ENCODE measurements around the gene BICC1. TPM values are rescaled to one million over a fixed set of nuclear protein-coding genes. Genes with fewer than 3 reads are reported as not detected.

Gene BICC1
- total RNA-seq, 4 donors from 2014 or later, result 28.8 to 39.0 (median 30.5) TPM

DNA sequence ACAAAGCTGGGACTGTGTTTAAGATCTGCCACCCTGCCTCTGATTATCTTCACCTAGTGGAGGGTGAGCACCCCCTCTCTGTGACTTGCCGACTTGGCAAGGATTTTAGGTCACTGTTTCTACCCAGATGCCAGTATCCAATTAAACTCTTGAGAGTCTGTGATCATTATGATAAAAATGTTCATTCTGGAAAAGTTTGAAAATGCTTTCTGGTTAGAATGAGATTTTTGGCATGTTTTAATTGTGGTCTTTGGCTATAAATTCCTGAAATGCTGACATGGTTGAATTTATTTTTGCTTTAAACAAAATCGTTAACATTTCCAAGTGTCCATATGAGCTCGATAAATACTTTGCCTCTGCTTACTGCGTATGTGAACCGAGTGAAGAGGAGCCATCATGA, 221.4 kb downstream of the BICC1 start:
- WGBS, 2 donors, result 56 to 60% methylated on average over 5 of the region's 5 CpGs
- H3K4me1 ChIP-seq, result peaks cover 0 to 12% (median 0%) of the 10 kb centered on the region in 4 donors
- H3K9me3 ChIP-seq, result peaks cover 0 to 7% (median 0%) of the 10 kb centered on the region in 4 donors
- no peak for DNase-seq (ENCODE audit: low spot score in 2 of 2)
- H3K27ac ChIP-seq, result peak overlapping the region in 1 of 4 donors; percentile 6
- TF ChIP-seq, protein P1, sequence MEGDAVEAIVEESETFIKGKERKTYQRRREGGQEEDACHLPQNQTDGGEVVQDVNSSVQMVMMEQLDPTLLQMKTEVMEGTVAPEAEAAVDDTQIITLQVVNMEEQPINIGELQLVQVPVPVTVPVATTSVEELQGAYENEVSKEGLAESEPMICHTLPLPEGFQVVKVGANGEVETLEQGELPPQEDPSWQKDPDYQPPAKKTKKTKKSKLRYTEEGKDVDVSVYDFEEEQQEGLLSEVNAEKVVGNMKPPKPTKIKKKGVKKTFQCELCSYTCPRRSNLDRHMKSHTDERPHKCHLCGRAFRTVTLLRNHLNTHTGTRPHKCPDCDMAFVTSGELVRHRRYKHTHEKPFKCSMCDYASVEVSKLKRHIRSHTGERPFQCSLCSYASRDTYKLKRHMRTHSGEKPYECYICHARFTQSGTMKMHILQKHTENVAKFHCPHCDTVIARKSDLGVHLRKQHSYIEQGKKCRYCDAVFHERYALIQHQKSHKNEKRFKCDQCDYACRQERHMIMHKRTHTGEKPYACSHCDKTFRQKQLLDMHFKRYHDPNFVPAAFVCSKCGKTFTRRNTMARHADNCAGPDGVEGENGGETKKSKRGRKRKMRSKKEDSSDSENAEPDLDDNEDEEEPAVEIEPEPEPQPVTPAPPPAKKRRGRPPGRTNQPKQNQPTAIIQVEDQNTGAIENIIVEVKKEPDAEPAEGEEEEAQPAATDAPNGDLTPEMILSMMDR (IDR thresholded peaks at IDR 0.05), result no peak
- H3K27me3 ChIP-seq, result no peaks in the 10 kb centered on the region
- no peaks in the 10 kb centered on the region for H3K36me3 ChIP-seq
- no peak overlapping the region for H3K4me3 ChIP-seq

DNA sequence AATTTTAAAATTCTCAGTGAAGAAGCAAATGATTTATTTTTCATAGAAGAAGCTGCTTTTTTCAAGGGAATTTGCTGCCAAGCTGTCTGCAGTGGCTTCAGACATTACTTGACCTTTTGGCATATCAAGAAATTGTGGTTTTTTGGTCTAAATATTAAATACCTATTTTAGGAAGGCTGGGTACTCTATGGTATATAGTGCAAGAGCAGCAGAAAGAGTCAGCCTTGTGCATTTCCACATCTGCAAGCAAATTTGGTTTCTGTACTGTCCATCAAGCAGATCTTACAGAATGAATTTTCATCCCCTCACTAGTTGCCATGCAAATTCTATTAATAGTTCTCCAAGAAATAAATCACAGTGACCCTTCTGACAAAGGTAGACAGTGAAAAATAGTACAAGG, 222.0 kb downstream of the BICC1 start:
- Histone ChIP-seq H3K4me3 (no peak overlapping the region), H3K27ac (no peak overlapping the region)
- TF ChIP-seq POLR2A (IDR thresholded peaks at IDR 0.05) (no peak), EP300 (IDR thresholded peaks at IDR 0.05) (no peak)
- TF ChIP-seq, protein P1 (IDR thresholded peaks at IDR 0.05), result no peak

DNA sequence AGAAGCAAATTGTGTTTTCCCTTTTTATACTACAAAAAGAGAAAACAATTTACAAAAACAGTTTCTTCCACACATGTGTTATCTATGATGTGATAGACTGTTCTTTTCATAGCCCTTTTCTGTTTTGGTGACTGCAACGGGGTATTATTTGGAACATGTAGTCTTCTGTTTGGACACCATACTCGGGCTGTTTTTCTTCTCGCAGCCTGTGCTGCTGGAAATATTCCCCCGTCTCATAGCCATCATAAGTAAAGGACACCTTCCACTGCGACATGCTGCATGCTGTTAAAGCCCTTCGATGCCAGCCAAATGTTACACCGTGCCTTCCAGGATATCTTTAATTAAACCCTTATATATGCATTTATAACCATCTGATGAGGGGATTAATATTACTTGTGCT, 222.4 kb downstream of the BICC1 start:
- WGBS, 2 donors, result 65 to 69% methylated on average over 7 of the region's 7 CpGs
- no peak overlapping the region for H3K4me3 ChIP-seq
- H3K27me3 ChIP-seq, result no peaks in the 10 kb centered on the region
- H3K9me3 ChIP-seq, result peaks cover 0 to 7% (median 0%) of the 10 kb centered on the region in 4 donors
- no peak overlapping the region for H3K27ac ChIP-seq
- DNase-seq (ENCODE audit: low spot score in 2 of 2), result no peak
- TF ChIP-seq, protein P1 (IDR thresholded peaks at IDR 0.05), result no peak
- no peak for TF ChIP-seq POLR2A (IDR thresholded peaks at IDR 0.05)
- no peak for TF ChIP-seq EP300 (IDR thresholded peaks at IDR 0.05)
- no peaks in the 10 kb centered on the region for H3K36me3 ChIP-seq
- H3K4me1 ChIP-seq, result peaks cover 0 to 12% (median 0%) of the 10 kb centered on the region in 4 donors

More for the DNA sequence above, 222.0 kb downstream of the BICC1 start:
- Histone ChIP-seq H3K9me3 (peaks cover 0 to 7% (median 0%) of the 10 kb centered on the region in 4 donors), H3K27me3 (no peaks in the 10 kb centered on the region), H3K4me1 (peaks cover 0 to 12% (median 0%) of the 10 kb centered on the region in 4 donors), H3K36me3 (no peaks in the 10 kb centered on the region)
- no peak for DNase-seq (ENCODE audit: low spot score in 2 of 2)

DNA sequence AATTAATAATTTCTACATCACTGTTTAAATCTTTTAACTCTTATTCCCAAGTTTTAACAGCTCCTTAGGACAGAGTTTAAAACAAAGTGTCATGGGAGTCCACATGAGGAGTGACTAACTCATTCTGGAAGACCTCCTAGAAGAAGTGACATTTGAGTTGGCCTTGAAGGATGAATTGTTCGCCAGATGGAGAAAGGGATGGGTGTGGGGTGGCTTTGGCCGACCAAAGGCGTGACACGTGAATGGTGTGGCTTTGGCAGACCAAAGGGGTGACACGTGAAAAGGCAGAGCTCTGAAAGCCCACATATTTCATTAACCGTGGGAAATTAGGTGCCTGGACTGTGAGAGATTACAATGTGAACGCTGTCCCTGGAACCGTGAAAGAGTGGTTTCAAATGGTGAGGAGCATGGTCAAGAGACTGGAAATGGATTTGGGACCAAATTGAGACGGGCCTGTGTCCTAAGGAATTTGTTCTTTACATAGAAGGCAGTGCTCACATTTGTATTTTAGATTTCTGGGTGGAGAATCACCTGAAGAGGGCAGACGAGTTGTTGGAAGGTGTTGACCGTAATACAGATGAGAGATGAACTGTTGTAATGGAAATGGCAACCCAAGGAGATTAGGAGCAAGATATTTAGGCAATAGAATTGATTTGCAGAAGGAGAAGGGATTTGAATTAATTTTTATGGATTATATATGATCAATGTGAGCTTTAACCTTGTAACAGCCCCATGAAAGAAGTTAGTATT, 228.1 kb downstream of the BICC1 start:
- 87 to 89% methylated on average over 11 of the region's 11 CpGs for WGBS, 2 donors
- no peak overlapping the region for H3K27ac ChIP-seq
- no peaks in the 10 kb centered on the region for H3K27me3 ChIP-seq
- DNase-seq (ENCODE audit: low spot score in 2 of 2), result no peak
- H3K36me3 ChIP-seq, result no peaks in the 10 kb centered on the region
- H3K4me1 ChIP-seq, result no peaks in the 10 kb centered on the region
- no peak overlapping the region for H3K4me3 ChIP-seq
- TF ChIP-seq EP300 (IDR thresholded peaks at IDR 0.05) (peak in 1 of 2 donors; percentile 16), POLR2A (IDR thresholded peaks at IDR 0.05) (no peak)
- TF ChIP-seq, protein P1 (IDR thresholded peaks at IDR 0.05), result no peak
- no peaks in the 10 kb centered on the region for H3K9me3 ChIP-seq

DNA sequence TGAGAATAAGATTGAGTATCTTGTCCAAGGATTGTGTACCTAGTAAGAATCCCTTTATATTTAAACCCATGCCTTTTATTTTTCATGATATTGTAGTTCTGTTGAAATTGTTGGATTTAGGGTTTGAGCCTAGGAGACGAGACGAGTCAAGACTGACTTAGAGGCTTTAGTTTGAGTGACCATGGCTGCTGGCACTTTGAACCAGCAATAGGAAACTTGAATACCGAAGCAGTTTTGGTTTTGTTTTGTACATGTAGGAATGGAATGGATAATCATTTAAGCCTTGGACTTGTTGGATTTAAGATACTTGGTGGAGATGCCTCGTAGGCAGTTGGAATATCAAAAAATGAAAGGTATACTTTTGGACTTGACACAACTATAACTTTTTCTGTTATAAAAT, 229.0 kb downstream of the BICC1 start:
- H3K4me3 ChIP-seq, result no peak overlapping the region

More for the DNA sequence above, 229.0 kb downstream of the BICC1 start:
- no peaks in the 10 kb centered on the region for H3K9me3 ChIP-seq
- no peaks in the 10 kb centered on the region for H3K4me1 ChIP-seq
- H3K36me3 ChIP-seq, result no peaks in the 10 kb centered on the region
- H3K27ac ChIP-seq, result no peak overlapping the region
- no peak for TF ChIP-seq POLR2A (IDR thresholded peaks at IDR 0.05)
- TF ChIP-seq, protein P1 (IDR thresholded peaks at IDR 0.05), result no peak
- TF ChIP-seq EP300 (IDR thresholded peaks at IDR 0.05), result no peak
- H3K27me3 ChIP-seq, result no peaks in the 10 kb centered on the region
- WGBS, 2 donors, result 74 to 80% methylated on average over 4 of the region's 4 CpGs
- DNase-seq (ENCODE audit: low spot score in 2 of 2), result no peak
